ENCODE data around the gene TMIGD1.

The TMIGD1 gene

DNA sequence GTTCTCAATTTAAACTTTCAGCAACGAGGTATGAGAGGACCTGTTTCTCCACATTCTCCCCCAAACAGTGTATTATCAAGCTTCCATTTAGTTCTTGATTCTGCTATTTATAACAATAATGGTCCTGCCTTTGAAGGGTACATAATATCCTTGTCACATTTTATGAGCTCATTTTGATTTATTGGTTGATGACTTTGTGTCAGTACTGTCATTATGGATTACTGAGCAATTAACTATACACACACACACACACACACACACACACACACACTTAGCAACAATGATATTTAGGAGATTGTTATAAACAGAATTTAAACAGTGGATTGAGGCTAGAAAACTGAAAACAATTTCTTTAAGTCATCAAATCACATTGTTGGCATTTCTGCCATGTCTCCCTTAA lies 7.0 kb downstream of the TMIGD1 start:
- no peak for FAIRE-seq

DNA sequence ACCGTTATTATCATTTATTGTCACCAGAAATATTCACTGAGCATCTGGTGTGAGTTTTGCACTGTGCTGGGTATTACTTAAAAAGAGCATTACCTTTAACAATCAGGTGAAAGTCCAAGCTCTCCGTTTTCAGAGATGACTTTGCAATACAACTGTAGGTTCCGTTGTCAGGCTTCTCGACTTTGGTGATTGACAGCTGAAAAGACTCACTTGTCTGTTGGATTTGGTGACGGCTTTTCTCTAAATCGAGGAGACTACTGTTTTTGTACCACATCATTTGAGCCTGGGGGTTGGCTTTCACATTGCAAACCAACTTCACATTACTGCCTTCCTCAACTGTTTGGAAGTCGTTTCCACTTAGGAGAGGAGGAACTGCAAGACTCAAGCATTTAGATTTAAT lies 9.1 kb downstream of the TMIGD1 start:
- no peak for FAIRE-seq

DNA sequence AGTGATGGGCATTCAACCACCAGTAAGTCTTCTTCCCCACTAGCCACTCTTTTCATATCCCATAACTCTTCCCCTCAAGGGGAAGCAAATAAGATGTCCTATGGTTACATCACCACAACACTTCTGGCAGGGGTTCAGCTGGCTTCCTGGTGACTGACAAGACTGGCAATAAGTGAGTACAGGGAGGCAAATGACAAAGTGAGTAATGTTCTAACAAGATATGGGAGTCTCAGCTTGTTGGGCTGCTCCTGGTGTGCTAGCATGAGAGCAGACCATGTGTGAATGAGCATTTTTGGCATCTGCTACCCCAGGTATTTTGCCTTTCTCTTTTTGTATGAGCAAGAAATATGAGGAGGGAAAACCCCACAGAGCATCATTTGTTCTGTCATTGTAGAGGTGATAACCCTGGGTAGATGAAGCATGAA lies 9.9 kb downstream of the TMIGD1 start:
- no peak for FAIRE-seq

DNA sequence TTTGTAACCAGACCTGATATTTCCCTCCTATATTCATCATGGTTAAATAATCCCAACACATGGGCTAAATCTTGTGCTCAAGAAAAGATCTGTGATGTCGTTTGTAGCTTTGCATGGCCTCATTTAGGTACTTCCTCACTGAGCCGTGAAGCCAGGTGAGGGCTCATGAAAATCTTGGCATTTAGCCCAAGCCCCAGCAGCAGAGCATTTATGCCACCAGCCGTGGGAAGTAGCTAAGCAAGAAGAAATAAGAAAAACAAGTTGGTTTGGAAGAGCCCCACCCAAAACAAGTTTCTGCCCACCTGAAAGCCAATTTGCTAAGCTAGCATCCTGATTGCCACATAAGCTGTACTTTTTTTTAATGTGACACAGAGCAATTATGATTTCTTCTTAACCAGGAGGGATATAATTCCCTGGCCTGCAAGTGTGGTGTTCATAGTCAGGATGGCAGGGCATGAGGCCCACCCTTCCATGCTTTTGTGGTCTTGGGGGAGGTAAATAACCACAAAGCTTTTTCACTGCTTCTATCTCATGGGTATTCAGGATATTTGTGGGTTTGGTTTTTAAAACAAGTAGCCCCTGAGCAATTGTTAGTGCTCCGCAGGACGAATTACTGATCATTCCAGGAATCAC lies 10.5 kb downstream of the TMIGD1 start:
- FAIRE-seq: no peak

DNA sequence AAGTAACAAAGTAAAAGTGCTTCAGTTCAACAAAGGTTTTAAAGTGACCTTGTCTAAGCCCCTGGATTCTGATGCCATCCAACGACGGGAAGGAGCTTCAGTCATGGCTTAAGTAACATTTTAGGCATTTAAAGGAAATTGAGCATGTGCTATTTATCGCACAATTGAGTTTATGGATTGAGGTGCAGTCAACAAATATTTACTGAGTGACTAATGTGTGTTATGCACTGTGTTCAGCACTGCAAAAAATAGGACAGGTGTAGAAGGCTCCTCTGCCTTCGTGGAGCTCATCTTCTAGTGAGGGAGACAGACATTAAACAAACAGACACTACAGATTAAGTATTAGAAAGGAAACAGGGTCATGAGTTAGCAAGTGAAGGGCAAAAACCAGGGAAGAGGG lies 12.5 kb downstream of the TMIGD1 start:
- no peak for FAIRE-seq

DNA sequence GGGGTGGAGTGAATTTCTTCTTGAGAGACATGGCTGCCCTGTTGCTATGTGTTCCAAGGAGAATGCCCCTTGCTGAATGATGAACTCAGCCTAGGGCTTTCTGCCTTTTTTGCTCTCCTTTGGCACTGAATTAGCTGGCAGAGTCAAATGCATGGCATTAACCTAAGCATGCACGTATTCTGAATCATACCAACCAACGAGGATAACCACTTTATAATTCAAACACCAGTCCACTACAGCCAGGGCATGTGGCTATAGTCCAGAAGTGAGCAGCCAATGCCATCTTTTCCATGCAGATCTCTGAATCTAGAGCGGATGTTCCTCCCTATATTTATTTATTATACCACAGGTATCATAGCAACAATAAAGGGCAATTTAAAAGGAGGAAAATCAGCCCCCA lies 15.7 kb downstream of the TMIGD1 start:
- no peak for FAIRE-seq

DNA sequence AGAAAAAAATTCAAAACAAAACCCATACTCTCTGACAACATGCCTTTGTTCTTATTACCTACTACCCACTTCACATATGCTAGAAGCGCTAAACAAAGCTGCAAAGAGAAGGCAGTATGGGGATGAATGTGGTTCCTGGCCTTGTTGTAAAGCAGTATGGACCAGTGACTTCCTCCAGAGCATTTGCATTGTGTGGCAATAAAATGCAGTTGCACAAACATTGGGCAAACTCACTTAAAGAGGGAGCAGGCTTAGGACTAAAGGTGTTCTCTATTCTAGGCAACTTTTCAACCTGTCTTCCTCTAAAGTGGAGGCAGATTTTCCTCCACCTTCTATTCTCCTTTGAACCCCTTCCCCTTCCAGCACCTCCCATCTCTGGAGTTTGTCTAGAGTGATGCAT lies 17.1 kb downstream of the TMIGD1 start:
- FAIRE-seq: no peak

DNA sequence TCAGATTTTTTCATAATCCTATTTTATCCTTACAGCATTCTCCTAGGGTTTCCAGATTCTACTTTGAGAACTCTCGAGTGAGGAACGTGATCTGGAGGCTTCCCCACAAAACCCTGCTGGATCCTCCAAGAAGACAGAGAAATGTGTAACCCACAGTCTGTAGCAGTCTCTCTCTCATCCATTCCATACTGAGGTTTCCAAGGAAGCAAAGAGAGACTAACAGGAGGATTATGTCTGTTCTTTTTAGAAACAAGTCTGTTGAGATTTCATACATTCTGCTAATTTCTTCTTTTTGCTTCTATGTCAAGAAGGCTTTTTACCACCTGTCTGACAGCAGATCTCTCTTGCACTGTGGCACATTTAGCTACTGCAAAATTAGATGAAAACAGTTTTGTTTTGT lies 18.8 kb downstream of the TMIGD1 start:
- no peak for FAIRE-seq

DNA sequence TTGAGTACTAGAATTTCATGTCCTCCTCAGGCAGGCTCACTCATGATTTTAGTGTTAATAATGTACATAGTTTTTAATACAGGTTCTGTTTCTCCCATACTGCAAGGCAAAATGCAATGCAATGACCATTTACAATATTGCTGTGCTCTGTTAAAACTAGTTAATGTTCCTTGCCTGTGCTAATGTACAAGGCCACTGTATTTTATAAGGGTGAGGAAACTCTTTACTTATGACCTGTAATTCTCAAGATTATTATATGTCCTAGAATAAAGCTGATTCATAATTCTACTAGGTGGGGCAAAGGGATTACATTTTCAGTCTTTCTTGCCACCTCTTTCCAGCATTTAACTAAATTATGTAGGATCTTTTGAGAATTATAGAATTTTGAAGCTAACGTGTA lies 19.4 kb downstream of the TMIGD1 start:
- no peak for FAIRE-seq

DNA sequence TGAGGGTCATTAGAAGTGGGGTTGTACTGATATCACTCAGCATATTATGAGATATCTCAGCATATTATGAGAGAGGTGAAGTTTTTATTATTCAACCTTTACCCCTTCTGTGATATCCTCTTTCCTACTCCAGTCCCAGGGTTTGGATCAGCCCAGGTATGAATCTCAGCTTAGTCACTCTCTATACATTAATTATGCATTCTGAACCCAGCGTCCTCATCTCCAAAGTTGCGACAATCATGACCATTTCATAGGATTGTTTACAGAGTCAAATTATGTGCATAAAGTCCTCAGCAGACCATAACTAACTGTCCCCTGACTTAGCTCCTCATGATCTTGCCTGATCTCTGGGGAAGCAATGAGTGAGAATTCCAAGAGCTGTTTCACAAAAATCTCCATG lies 21.6 kb downstream of the TMIGD1 start:
- FAIRE-seq: no peak

DNA sequence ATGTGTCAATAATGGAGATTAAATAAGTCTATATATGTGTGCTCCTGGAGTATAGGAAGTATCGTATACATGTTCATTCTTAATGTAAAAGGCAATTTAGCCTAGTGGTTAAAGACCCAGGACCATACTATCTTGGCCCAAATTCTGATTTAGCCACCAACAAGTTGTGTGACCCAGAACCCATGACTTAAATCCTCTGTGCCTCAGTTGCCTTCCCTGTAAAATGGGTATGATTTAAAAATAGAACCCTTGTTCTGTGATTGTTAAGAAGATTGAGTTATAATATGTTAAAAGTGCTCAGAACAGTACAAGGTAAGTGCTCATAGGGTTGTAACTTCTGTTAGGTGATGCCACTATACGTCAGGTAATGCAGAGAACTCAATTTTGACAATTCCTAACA lies 23.3 kb downstream of the TMIGD1 start:
- no peak for FAIRE-seq

DNA sequence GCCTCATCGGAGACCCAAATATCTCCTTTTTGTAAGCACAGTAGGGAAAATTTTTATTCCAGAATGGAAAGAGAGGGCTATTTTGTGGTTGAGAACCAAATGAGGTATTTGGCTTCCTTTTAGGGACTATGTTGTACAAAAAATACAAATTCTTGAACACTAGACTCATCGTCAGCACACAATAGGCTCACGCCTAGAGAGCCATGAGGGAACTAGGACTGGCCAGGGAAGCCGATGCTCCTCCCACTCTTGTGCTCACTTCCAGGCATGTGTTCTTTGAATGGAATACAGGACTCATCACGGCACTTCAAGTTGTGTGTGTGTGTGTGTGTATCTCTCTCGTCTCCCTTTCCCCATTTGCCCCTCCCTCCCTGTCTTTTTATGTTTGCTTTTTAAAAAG lies 24.3 kb downstream of the TMIGD1 start:
- no peak for FAIRE-seq

DNA sequence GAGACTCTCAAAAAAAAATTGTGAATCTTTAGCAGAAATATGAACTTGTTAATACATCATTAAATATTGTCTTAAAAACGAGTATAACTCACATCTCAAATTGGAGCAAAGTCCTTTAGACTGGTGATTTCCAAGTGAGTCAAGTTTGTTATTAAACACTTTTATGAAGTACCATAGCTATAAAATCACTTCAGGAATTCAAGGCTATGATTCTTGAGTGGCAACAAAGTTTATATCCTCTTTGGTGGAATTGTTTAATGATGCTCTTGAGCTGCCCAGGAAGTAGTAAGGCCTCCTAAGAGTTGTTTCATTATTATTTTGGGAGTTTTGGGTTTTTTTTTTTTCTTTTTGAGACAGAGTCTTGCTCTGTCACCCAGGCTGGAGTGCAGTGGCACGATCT lies 25.5 kb downstream of the TMIGD1 start:
- FAIRE-seq: no peak

DNA sequence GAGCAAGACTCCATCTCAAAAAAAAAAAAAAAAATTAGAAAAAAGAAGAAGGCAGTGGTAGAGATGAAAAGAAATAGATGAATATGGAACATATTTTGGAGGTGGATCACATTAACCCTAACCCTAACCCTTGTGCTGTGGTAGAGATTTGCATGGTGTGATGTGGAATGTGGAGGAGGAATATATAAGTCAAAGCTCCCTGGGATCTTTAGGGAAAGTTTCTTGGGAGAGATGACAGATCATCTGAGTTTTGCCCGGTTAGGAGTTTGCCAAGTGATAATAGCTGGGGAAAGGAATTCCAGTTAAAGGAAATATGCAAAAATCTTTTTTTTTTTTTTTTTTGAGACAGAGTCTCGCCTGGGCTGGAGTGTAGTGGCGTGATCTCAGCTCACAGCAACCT lies 29.1 kb downstream of the TMIGD1 start:
- no peak for FAIRE-seq

DNA sequence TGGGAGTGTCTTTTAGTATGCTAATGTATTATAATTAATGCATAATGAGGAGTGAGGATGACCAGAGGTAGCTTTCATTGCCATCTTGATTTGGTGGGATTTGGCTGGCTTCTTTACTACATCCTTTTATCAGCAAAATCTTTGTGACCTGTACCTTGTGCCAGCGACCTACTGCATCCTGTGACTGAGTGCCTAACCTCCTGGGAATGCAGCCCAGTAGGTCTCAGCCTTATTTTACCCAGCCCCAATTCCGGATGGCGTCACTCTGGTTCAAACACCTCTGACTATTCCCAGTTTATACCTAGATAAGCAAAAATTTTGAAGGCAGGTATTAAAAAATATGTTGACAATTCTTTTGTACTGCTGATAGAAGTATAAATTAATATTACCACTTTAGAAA lies 31.6 kb downstream of the TMIGD1 start:
- no peak for FAIRE-seq

DNA sequence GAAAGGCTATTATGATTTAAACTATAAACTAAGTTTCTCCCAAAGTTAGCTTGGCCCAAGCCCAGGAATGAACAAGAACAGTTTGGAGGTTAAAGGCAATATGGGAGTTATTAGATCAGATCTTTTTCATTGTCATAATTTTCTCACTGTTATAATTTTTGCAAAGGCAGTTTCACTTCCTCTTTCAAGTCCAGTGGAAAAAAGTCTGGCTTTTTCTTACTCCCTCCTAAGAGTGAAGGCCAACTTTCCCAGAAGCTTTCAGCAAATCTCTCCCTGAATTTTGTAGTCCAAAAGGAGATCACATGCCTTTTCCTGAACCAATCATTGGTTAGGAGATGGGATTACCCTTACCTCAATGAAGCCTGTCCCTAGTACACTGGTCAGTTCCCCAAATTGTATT lies 33.0 kb downstream of the TMIGD1 start:
- FAIRE-seq: no peak

DNA sequence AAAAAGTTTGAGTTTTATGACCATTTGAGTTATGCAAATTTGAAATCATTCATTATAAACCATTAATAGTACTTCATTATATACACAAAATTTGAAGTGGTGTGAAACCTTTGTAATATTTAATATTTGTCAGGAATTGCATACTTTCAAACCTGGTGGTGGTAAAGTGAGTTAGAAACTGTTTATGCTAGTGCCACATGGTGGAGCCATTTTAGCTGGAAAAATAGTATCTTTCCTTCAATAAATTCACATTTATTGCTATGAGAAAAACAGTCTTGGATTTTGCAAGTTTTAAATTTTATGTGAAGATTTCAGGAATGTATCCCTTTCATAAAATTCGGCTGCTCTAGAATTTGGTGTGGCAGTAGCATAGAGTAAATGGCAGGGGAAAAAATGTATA lies 34.9 kb downstream of the TMIGD1 start:
- peak; percentile 78 for FAIRE-seq

DNA sequence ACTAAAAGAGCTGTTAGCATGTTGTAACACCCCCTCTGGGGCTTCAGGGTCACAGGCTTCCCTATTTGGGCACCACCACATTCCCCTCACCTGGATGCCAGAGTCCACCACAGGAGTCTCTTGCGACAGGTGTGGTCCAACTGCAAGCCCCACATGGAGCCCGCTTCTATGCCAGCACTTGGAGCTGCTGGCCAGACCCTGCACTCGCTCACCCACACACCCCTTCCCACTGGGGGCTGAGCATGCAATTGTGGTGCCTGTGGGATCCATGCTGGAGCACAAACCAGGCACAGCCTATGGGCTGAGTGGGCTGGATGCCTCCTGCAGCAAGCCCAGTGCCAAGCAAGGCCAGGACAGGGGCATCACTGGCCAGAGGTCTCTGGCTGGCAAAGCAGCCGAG lies 36.1 kb downstream of the TMIGD1 start:
- FAIRE-seq: no peak

DNA sequence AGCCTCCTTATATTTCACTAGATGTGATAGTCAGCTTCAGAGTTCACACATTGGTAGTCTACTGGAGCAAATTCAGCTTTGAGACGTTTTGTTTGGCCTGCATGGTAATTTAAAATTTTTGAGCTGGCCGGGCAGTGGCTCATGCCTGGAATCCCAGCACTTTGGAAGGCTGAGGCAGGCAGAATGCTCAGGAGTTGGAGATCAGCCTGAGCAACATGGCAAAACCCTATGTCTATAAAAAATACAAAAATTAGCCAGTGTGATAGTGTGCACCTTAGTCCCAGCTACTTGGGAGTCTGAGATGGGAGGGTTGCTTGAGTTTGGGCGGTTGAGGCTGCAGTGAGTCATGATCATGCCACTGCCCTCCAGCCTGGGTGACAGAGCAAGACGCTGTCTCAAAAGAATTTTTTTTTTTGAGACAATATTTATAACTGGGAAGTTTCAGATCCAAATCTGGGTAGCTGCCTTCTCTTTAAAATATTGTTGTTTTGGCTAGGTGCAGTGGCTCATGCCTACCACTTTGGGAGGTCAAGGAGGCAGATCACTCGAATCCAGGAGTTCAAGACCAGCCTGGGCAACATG lies 37.3 kb downstream of the TMIGD1 start:
- FAIRE-seq: no peak

DNA sequence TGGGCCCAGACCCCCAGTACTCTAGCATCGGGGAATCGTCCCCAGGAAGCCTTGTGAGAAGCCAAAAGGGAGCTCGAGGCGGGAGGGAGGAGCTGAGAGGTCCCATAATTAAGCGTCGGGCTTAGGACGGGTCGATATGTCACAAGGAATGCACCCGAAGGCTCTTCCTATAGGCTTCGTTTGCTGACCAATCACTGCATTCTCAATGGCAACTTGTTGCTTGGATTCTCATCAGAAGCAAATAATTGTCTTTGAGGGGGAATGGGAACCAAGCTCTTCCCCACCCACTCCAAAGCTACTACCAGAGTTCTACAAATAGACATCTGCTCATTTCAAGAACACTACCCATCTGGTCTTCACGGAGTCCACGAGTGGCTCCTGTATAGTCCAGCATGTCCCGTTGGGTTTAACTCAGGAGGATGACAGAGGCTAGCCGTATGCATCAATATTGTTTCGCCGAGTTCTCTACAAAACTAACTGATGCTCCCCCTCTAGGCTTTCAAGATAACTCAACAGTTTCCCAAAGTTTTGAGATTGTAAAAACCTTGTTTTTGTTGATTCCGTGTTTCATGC lies 41.5 kb downstream of the TMIGD1 start:
- no peak for FAIRE-seq

DNA sequence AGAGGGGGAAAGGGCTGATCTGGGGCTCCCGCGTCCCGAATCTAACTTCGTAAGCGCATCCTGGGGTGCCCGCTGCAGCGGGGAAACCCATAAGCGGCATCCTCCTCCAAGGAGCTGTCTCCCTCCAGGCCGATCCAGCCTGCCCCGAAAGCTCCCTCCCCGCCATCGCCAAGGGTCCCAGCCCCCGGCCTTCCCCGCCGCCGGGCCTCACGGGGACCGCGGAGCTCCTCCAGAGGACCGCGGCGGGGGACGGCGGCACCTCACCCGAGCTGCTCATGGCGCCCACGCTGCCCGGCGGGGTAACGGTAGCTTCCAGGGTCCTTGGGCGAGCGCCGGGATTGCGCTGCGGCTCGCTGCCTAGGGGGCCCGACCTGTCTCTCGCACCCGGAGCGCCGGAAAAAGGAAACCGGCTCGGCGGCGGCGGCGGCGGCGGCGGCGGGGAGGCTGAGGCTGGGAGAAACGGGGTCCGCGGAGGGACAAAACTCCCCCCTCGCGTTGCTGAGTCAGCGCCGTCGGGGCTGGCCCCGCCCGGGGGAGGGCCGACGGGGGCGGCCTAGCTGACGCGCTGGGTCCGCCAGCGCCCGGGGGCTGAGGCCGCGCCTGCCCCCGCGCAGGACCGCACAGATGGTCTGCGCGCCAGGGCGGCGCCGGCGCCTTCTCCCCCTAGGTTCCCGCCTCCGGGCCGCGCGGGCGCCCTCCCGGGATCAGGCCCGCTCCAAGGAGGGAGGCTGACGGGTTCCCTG lies 42.1 kb downstream of the TMIGD1 start, which contains the start of gene BLMH:
Gene BLMH, minus strand, starts transcription at position 402 of the 743 bp plus-strand sequence. Its CDS starts 125 bp downstream, at position 277.
- no peak for FAIRE-seq

DNA sequence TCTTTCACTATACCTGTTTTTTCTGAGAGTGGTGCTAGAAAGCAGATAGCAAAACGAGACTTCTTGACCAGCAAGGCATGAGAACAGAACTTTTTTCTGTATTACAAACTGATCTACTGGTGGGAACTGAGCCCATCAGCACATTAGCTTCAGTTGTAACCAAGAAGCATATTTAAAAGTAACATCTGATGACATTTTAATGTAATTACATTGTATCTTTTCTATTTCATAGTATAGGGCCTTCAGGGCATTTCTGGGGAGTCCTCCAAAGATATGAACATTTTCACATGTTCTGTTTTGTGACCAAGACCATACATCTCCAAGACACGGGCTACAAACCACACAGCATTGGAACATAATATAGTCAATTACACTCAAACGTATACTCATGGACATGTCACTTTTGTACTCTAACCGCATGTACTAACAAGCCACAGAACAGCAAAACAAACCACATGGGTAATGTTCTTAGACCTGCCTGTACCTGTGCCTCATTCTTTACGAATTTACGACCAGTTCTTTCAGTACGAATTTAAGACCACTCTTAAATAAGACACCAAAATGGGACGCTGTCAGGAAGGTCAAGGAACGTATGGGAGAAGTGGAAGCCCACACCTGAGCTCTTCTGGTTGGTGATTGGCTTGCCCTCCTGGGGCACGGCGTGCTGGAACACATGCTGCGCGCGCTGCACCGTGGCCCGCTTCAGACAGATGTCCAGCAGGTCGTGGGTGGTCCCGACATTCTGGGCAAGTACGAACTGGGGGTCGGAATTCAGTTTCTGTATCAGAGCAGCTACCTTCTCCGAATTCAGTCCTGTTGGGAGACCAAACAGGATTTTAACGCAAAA lies 42.9 kb downstream of the TMIGD1 start:
- no peak for FAIRE-seq

DNA sequence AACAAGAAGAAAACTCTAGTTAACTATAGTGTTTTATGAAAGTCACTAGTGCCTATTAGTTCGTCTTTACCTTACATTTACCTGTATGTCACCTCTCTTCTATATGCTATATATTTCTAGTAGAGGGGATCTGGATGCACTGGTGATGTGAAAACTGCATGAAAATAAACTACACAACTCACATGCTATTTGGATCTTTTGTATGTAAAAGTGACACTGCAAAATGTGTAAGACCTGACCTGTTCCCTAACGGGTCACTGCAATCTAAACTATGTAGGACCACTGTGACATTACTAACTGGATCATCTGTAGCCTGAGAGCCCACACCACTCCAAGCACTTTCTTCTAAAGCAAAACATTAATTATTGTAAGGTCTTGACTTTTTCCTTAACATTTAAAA lies 43.8 kb downstream of the TMIGD1 start:
- FAIRE-seq: no peak

Data from G401.6 (cell line).